A673 (cell line): ENCODE measurements around the gene CYP11A1.

ENCODE experiments used
- EZH2 ChIP-seq: fragments of 200-600 bp; sonication (generic); IDR thresholded peaks from 2 replicates; pipeline ENCODE4 v1.6.1; 2017; ENCODE audit warnings: borderline replicate concordance, low read depth, mild to moderate bottlenecking, mixed read lengths, antibody characterized with exemption, low read length; ENCODE audit not compliant: poor library complexity, severe bottlenecking
- TF ChIP-seq, protein P1 (sequence below): fragments of 300-800, 200-600 bp; sonication (generic); conservative IDR thresholded peaks from 2 replicates; pipeline ENCODE4 v1.5.1; 2017; ENCODE audit warnings: low read depth, mild to moderate bottlenecking, antibody characterized with exemption, low read length, moderate library complexity, mixed read lengths

DNA sequence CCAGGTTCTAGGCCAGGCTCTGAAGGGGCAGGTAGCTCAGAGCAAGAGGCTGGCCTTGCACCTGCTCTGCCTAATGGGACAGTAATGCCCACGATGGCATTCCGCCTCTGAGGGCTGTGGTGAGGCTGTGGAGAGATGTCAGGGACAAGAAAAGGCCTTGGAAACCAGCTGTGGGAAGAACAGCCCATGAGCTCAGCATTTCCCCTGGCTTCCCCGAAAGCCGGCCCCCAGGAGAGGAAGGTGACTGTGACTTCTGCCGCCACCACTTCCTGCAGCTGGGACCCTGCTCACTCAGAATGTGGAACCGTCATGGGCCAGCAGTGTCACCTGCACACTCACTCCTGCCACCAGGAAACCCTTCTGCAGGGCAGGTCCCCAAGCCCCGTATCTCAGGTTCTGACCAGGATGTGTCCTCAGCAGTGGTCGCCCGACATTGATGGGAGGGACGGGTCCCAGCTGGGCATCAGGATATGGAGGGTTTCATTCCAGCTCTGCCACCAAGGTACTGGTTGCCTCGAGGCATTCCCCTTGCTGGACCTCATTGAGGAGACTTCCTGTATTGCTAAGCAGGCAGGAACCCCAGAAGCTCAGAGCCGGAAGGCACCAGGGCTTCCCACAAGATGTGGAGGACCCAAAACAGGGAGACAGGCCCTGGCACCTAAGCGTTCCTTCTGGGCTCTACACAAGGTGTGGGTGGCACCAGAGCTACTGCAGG lies 35.6 kb upstream of the CYP11A1 start:
- TF ChIP-seq, protein P1, sequence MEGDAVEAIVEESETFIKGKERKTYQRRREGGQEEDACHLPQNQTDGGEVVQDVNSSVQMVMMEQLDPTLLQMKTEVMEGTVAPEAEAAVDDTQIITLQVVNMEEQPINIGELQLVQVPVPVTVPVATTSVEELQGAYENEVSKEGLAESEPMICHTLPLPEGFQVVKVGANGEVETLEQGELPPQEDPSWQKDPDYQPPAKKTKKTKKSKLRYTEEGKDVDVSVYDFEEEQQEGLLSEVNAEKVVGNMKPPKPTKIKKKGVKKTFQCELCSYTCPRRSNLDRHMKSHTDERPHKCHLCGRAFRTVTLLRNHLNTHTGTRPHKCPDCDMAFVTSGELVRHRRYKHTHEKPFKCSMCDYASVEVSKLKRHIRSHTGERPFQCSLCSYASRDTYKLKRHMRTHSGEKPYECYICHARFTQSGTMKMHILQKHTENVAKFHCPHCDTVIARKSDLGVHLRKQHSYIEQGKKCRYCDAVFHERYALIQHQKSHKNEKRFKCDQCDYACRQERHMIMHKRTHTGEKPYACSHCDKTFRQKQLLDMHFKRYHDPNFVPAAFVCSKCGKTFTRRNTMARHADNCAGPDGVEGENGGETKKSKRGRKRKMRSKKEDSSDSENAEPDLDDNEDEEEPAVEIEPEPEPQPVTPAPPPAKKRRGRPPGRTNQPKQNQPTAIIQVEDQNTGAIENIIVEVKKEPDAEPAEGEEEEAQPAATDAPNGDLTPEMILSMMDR = no peak
- TF ChIP-seq EZH2 = no peak
